ENCODE measurements around the gene SPRED2. TPM values are rescaled to one million over a fixed set of nuclear protein-coding genes. Genes with fewer than 3 reads are reported as not detected.

SPRED2 gene
- total and polyA plus RNA-seq, 4 donors, result 6.7 to 7.5 (median 7.1) TPM

- TF ChIP-seq GABPA (IDR thresholded peaks at IDR 0.05 in 1 of 2, conservative IDR thresholded peaks at IDR 0.05 in 1 of 2) (no peak), FOXA1 (IDR thresholded peaks at IDR 0.05) (no peak), FOXA2 (IDR thresholded peaks at IDR 0.05) (no peak), SP1 (IDR thresholded peaks at IDR 0.05) (no peak)
Measured at GRCh38 chr2:65378290-65378689, 54.1 kb downstream of the SPRED2 start (continued).

GRCh38 chr2:65377556-65378192, 54.7 kb downstream of the SPRED2 start:
- peak overlapping the region; percentile 42 to 44 for H3K27ac ChIP-seq (ENCODE audit: low read depth in 1 of 2, low read length in 2 of 2)

GRCh38 chr2:65375723-65376122, 56.7 kb downstream of the SPRED2 start:
- Histone ChIP-seq H3K36me3 (ENCODE audit: control insufficient read depth in 4 of 4, insufficient read depth in 3 of 4, low read depth in 1 of 4, low read length in 3 of 4) (no peaks in the 10 kb centered on the region), H3K9ac (ENCODE audit: low read depth in 1 of 2, low read length in 2 of 2) (no peak overlapping the region), H3K9me3 (ENCODE audit: control insufficient read depth in 4 of 4, low read length in 3 of 4) (no peaks in the 10 kb centered on the region), H3K27ac (ENCODE audit: low read depth in 1 of 2, low read length in 2 of 2) (peak overlapping the region in 1 of 2 donors; percentile 79), H3K27me3 (ENCODE audit: control insufficient read depth in 4 of 4, insufficient read depth in 4 of 4, low read length in 3 of 4) (no peaks in the 10 kb centered on the region), H3K4me1 (ENCODE audit: control insufficient read depth in 4 of 4, insufficient read depth in 4 of 4, low read length in 3 of 4) (peaks cover 28 to 78% (median 62%) of the 10 kb centered on the region in 4 donors), H3K4me3 (ENCODE audit: low read depth in 1 of 3, low read length in 3 of 3) (no peak overlapping the region)
- DNase-seq (ENCODE audit: low spot score), result no peak
- no peak for TF ChIP-seq SP1 (IDR thresholded peaks at IDR 0.05)
- 94% methylated on average over 4 of the region's 4 CpGs for WGBS

More at GRCh38 chr2:65377556-65378192, 54.7 kb downstream of the SPRED2 start:
- peak; percentile 23 to 57 for TF ChIP-seq HNF4A (conservative IDR thresholded peaks at IDR 0.05)
- no peak for TF ChIP-seq TAF1 (conservative IDR thresholded peaks at IDR 0.05)
- TF ChIP-seq FOXA2 (IDR thresholded peaks at IDR 0.05), result peak; percentile 13
- peak in 1 of 2 donors; percentile 50 for TF ChIP-seq JUND (IDR thresholded peaks at IDR 0.05)
- no peak for TF ChIP-seq GABPA (IDR thresholded peaks at IDR 0.05 in 1 of 2, conservative IDR thresholded peaks at IDR 0.05 in 1 of 2)
- TF ChIP-seq RXRA (IDR thresholded peaks at IDR 0.05), result peak in 1 of 2 donors; percentile 14
- no peak for TF ChIP-seq REST (IDR thresholded peaks at IDR 0.05)
- no peak overlapping the region for H3K9ac ChIP-seq (ENCODE audit: low read depth in 1 of 2, low read length in 2 of 2)
- DNase-seq (ENCODE audit: low spot score), result no peak
- 48% methylated on average over 5 of the region's 5 CpGs for WGBS
- no peaks in the 10 kb centered on the region for H3K9me3 ChIP-seq (ENCODE audit: control insufficient read depth in 4 of 4, low read length in 3 of 4)
- no peaks in the 10 kb centered on the region for H3K36me3 ChIP-seq (ENCODE audit: control insufficient read depth in 4 of 4, insufficient read depth in 3 of 4, low read depth in 1 of 4, low read length in 3 of 4)
- H3K27me3 ChIP-seq (ENCODE audit: control insufficient read depth in 4 of 4, insufficient read depth in 4 of 4, low read length in 3 of 4), result no peaks in the 10 kb centered on the region
- no peak overlapping the region for H3K4me3 ChIP-seq (ENCODE audit: low read depth in 1 of 3, low read length in 3 of 3)
- peaks cover 26 to 75% (median 58%) of the 10 kb centered on the region in 4 donors for H3K4me1 ChIP-seq (ENCODE audit: control insufficient read depth in 4 of 4, insufficient read depth in 4 of 4, low read length in 3 of 4)

GRCh38 chr2:65374999-65375398, 57.4 kb downstream of the SPRED2 start:
- WGBS, result 82% methylated on average over 4 of the region's 4 CpGs
- TF ChIP-seq ATF3 (IDR thresholded peaks at IDR 0.05), result no peak
- TF ChIP-seq MAX (IDR thresholded peaks at IDR 0.05), result no peak
- no peak for TF ChIP-seq YY1 (IDR thresholded peaks at IDR 0.05)
- no peak for TF ChIP-seq JUND (IDR thresholded peaks at IDR 0.05)
- TF ChIP-seq RXRA (IDR thresholded peaks at IDR 0.05), result no peak
- TF ChIP-seq HNF4G (IDR thresholded peaks at IDR 0.05), result no peak
- no peak overlapping the region for H3K4me3 ChIP-seq (ENCODE audit: low read depth in 1 of 3, low read length in 3 of 3)
- no peak for DNase-seq (ENCODE audit: low spot score)
- H3K27ac ChIP-seq (ENCODE audit: low read depth in 1 of 2, low read length in 2 of 2), result peak overlapping the region; percentile 53 to 79
- peaks cover 30 to 79% (median 65%) of the 10 kb centered on the region in 4 donors for H3K4me1 ChIP-seq (ENCODE audit: control insufficient read depth in 4 of 4, insufficient read depth in 4 of 4, low read length in 3 of 4)
- H3K9ac ChIP-seq (ENCODE audit: low read depth in 1 of 2, low read length in 2 of 2), result no peak overlapping the region
- H3K9me3 ChIP-seq (ENCODE audit: control insufficient read depth in 4 of 4, low read length in 3 of 4), result no peaks in the 10 kb centered on the region
- H3K36me3 ChIP-seq (ENCODE audit: control insufficient read depth in 4 of 4, insufficient read depth in 3 of 4, low read depth in 1 of 4, low read length in 3 of 4), result no peaks in the 10 kb centered on the region
- no peaks in the 10 kb centered on the region for H3K27me3 ChIP-seq (ENCODE audit: control insufficient read depth in 4 of 4, insufficient read depth in 4 of 4, low read length in 3 of 4)
